ENCODE data around the gene CLDN4.
A peak's percentile ranks its signal among the peaks of the same experiment; 100 is the strongest.
"Not testable (repeated sequence)": the region's sequence is repeated elsewhere in the genome, so short reads cannot be mapped to it uniquely, and the experiment has no call there.

CLDN4 gene

GRCh38 chr7:73844131-73844547 is 13.3 kb downstream of the CLDN4 start:
- DNase-seq (ENCODE audit: low spot score) = no peak

- DNase-seq (ENCODE audit: low spot score) = peak; percentile 67
Measured at GRCh38 chr7:73844848-73845460, 14.2 kb downstream of the CLDN4 start.

GRCh38 chr7:73845701-73846195 is 15.0 kb downstream of the CLDN4 start:
- not testable (repeated sequence) for DNase-seq (ENCODE audit: low spot score)

- no peak for DNase-seq (ENCODE audit: low spot score)
Measured at GRCh38 chr7:73847941-73848723, 17.3 kb downstream of the CLDN4 start.

- DNase-seq (ENCODE audit: low spot score) = peak; percentile 92
Measured at GRCh38 chr7:73850781-73851207, 20.0 kb downstream of the CLDN4 start.

- peak; percentile 83 for DNase-seq (ENCODE audit: low spot score)
Measured at GRCh38 chr7:73851410-73852338, 20.9 kb downstream of the CLDN4 start.

GRCh38 chr7:73852500-73852899 is 21.7 kb downstream of the CLDN4 start:
- no peak for DNase-seq (ENCODE audit: low spot score)

GRCh38 chr7:73856941-73857340 is 26.1 kb downstream of the CLDN4 start:
- DNase-seq (ENCODE audit: low spot score) = no peak

- DNase-seq (ENCODE audit: low spot score) = no peak
Measured at GRCh38 chr7:73858807-73859206, 28.0 kb downstream of the CLDN4 start.

- DNase-seq (ENCODE audit: low spot score) = no peak
Measured at GRCh38 chr7:73860859-73861258, 30.1 kb downstream of the CLDN4 start, which contains the start of gene TMEM270. Gene TMEM270 (plus strand): TSS chr7:73861159. CDS start chr7:73861195, 36 bp downstream.

GRCh38 chr7:73861305-73861704 is 30.5 kb downstream of the CLDN4 start:
- DNase-seq (ENCODE audit: low spot score) = no peak

- DNase-seq (ENCODE audit: low spot score) = no peak
Measured at GRCh38 chr7:73864981-73865711, 34.4 kb downstream of the CLDN4 start.

- peak; percentile 84 for DNase-seq (ENCODE audit: low spot score)
Measured at GRCh38 chr7:73865738-73866445, 35.1 kb downstream of the CLDN4 start.

GRCh38 chr7:73866446-73866767 is 35.6 kb downstream of the CLDN4 start:
- no peak for DNase-seq (ENCODE audit: low spot score)

- DNase-seq (ENCODE audit: low spot score) = no peak
Measured at GRCh38 chr7:73869011-73869798, 38.4 kb downstream of the CLDN4 start.

GRCh38 chr7:73870041-73870492 is 39.3 kb downstream of the CLDN4 start:
- DNase-seq (ENCODE audit: low spot score) = no peak

- no peak for DNase-seq (ENCODE audit: low spot score)
Measured at GRCh38 chr7:73871163-73872011, 40.6 kb downstream of the CLDN4 start.

GRCh38 chr7:73872056-73872908 is 41.5 kb downstream of the CLDN4 start:
- no peak for DNase-seq (ENCODE audit: low spot score)

Data from GM03348 (cell line).